Lung (tissue), 12 donors: ENCODE data around the gene ANKRD55. TPM values are rescaled to one million over a fixed set of nuclear protein-coding genes. Genes with fewer than 3 reads are reported as not detected.
"Not testable (repeated sequence)": the region's sequence is repeated elsewhere in the genome, so short reads cannot be mapped to it uniquely, and the experiment has no call there.

Experiments
- ATAC-seq: fragments of 200-7000 bp; cut with Tn5 transposase; one replicate; pipeline ENCODE4 v1.9.1; 2020; ENCODE audit warnings: moderate number of reproducible peaks; ENCODE audit not compliant: insufficient read depth, low FRiP score
- DNase-seq, 3 donors: peaks; one replicate each; pipeline ENCODE4 v3.0.0-alpha.2; 2013 to 2017
- H3K27ac ChIP-seq, 2 donors: one replicate each; pipeline ENCODE4 v1.5.1; 2013; ENCODE audit warnings: mild to moderate bottlenecking in 2 of 2, moderate library complexity in 2 of 2, control low read depth in 1 of 2, inconsistent platforms in 1 of 2, low read depth in 1 of 2, low read length in 1 of 2
- H3K27me3 ChIP-seq, 3 donors: one replicate each; pipeline ENCODE4 v1.5.1; 2013; ENCODE audit warnings: low read length in 2 of 3; ENCODE audit not compliant: control insufficient read depth in 3 of 3, insufficient read depth in 3 of 3
- H3K36me3 ChIP-seq, 4 donors: one replicate each; pipeline ENCODE4 v1.5.1; 2013; ENCODE audit warnings: low read length in 4 of 4, mild to moderate bottlenecking in 1 of 4, moderate library complexity in 1 of 4; ENCODE audit not compliant: control insufficient read depth in 4 of 4, insufficient read depth in 4 of 4
- H3K4me1 ChIP-seq, 5 donors: one replicate each; pipeline ENCODE4 v1.5.1; 2013; ENCODE audit warnings: low read length in 5 of 5, mild to moderate bottlenecking in 2 of 5, moderate library complexity in 1 of 5; ENCODE audit not compliant: control insufficient read depth in 5 of 5, insufficient read depth in 5 of 5
- H3K4me3 ChIP-seq: one replicate; pipeline ENCODE4 v1.5.1; 2013; ENCODE audit warnings: mild to moderate bottlenecking, control low read depth, moderate library complexity
- H3K9ac ChIP-seq, 2 donors: one replicate each; pipeline ENCODE4 v1.5.1; 2013; ENCODE audit warnings: low read length in 2 of 2, control low read depth in 1 of 2; ENCODE audit not compliant: insufficient read depth in 1 of 2
- H3K9me3 ChIP-seq, 4 donors: one replicate each; pipeline ENCODE4 v1.5.1; 2013; ENCODE audit warnings: low read length in 3 of 4, mild to moderate bottlenecking in 1 of 4, moderate library complexity in 1 of 4; ENCODE audit not compliant: control insufficient read depth in 4 of 4, insufficient read depth in 3 of 4
- WGBS, 2 donors: extraction: QIAGEN DNeasy Blood & Tissue Kit; methylation state at CpG; one replicate each; pipeline ENCODE4 v1.1.7; 2013; 5-methylcytosine and 5-hydroxymethylcytosine counted together
- polyA plus RNA-seq, 2 donors: library from polyadenylated mRNA; stranded (reverse); fragments of 200-250 nt; gene quantifications; one replicate each; pipeline ENCODE4 v1.2.1, GENCODE V29; 2013
- total RNA-seq, 2 donors: library from RNA; depleted of rRNA in 1 of 2; stranded (reverse); fragments of >200 nt in 1 of 2; gene quantifications; one replicate each; pipeline ENCODE4 v1.2.1, GENCODE V29; 2014 to 2021
- TF ChIP-seq, protein P1 (sequence below): IDR thresholded peaks from 2 replicates; pipeline ENCODE4 v1.5.1; 2012; ENCODE audit warnings: mild to moderate bottlenecking; ENCODE audit errors: control extremely low read depth, extremely low read depth
- donor health status: control.
- donor health status: control.
- donor health status: Bipolar disorder and iron deficiency.
- donor health status: healthy.
- donor health status: DM: yes; HTN: yes; CAD: no.

Gene ANKRD55
- total and polyA plus RNA-seq, 4 donors, result 0.06 to 0.50 (median 0.28) TPM

DNA sequence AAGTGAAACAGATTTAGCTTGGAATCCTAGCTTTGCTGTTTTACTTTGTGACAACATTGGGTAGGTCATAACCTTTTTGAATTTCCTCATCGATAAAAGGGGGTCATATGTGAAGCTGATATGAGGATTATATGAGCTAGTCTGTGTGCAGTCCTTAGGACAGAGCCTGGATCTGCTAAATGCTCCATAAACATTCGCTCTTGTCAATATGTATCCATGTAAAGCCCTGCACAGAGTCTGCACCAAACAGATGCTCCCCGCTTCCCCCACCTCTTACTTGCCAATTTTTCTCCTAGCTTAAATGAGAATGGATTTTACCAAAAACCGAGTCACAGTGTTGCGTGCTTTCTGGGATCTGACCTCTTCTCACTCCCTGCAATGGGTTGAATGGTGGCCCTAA, 5.4 kb downstream of the ANKRD55 start:
- no peak overlapping the region for H3K4me3 ChIP-seq
- TF ChIP-seq, protein P1, sequence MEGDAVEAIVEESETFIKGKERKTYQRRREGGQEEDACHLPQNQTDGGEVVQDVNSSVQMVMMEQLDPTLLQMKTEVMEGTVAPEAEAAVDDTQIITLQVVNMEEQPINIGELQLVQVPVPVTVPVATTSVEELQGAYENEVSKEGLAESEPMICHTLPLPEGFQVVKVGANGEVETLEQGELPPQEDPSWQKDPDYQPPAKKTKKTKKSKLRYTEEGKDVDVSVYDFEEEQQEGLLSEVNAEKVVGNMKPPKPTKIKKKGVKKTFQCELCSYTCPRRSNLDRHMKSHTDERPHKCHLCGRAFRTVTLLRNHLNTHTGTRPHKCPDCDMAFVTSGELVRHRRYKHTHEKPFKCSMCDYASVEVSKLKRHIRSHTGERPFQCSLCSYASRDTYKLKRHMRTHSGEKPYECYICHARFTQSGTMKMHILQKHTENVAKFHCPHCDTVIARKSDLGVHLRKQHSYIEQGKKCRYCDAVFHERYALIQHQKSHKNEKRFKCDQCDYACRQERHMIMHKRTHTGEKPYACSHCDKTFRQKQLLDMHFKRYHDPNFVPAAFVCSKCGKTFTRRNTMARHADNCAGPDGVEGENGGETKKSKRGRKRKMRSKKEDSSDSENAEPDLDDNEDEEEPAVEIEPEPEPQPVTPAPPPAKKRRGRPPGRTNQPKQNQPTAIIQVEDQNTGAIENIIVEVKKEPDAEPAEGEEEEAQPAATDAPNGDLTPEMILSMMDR, result no peak
- H3K9me3 ChIP-seq, result no peaks in the 10 kb centered on the region
- DNase-seq, result no peak
- H3K27ac ChIP-seq, result no peak overlapping the region
- H3K9ac ChIP-seq, result no peak overlapping the region
- H3K36me3 ChIP-seq, result no peaks in the 10 kb centered on the region
- H3K27me3 ChIP-seq, result no peaks in the 10 kb centered on the region
- WGBS, 2 donors, result 75 to 92% methylated on average over 5 of the region's 5 CpGs
- no peak for ATAC-seq
- H3K4me1 ChIP-seq, result no peaks in the 10 kb centered on the region

DNA sequence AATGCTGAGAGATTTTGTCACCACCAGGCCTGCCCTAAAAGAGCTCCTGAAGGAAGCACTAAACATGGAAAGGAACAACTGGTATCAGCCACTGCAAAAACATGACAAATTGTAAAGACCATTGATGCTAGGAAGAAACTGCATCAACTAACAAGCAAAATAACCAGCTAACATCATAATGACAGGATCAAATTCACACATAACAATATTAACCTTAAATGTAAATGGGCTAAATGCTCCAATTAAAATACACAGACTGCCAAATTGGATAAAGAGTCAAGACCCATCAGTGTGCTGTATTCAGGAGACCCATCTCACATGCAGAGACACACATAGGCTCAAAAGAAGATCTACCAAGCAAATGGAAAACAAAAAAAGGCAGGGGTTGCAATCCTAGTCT, 9.8 kb downstream of the ANKRD55 start:
- H3K4me1 ChIP-seq, H3K4me3 ChIP-seq, DNase-seq, H3K9ac ChIP-seq, H3K36me3 ChIP-seq, H3K27me3 ChIP-seq, ATAC-seq, H3K27ac ChIP-seq, H3K9me3 ChIP-seq: not testable (repeated sequence)

DNA sequence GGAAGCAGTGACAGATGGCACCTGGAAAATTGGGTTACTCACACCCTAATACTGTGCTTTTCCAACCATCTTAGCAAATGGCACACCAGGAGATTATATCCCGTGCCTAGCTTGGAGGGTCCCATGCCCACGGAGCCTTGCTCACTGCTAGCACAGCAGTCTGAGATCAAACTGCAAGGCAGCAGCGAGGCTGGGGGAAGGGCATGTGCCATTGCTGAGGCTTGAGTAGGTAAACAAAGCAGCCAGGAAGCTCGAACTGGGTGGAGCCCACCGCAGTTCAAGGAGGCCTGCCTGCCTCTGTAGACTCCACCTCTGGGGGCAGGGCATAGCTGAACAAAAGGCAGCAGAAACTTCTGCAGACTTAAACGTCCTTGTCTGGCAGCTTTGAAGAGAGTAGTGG, 11.5 kb downstream of the ANKRD55 start:
- WGBS, 2 donors, result 70 to 74% methylated on average over 6 of the region's 6 CpGs
- H3K9ac ChIP-seq, result not testable (repeated sequence)

DNA sequence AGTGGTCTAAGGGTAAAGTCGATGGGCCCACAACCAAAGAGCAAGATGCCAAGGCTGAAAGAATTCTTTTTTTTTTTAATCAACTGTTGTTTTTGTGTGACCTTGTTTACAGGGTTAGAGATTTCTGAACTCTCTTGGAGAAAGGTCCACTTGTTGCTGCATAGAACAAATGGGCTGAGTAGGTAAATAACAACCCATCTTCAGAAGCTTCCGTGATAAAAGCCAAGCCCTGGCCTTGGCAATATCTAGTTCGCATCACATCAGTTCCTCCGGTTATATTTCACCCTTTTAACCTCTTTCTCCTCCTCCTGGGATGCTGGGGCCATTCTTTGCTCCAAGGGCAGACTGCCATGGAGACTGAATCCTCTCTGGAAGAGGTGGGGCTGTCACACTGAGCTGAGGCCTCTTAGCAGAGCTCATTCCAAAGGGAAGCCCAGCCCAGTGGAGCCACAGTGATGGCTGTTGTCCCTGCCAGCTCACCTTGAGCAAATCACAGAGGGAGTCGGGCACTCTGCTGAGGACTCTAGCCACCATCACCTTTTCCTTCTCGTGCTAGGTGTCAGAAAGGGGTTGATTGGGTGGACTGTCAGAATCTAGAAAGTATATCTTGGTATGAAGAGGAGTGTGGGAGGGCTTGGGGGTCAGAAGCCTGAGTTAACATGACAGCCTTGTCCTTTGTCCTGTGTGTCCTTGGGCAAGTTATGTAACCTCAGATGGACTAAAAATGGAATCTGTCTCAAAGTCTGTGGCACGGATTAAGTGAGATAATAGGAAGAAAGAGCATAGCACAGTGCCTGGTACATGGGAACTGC, 17.9 kb downstream of the ANKRD55 start:
- TF ChIP-seq, protein P1, result no peak
- WGBS, 2 donors, result 92 to 95% methylated on average over 7 of the region's 7 CpGs
- Histone ChIP-seq H3K27me3 (no peaks in the 10 kb centered on the region), H3K4me3 (no peak overlapping the region), H3K9ac (no peak overlapping the region), H3K4me1 (peaks cover 0 to 4% (median 0%) of the 10 kb centered on the region in 5 donors), H3K27ac (no peak overlapping the region), H3K9me3 (peaks cover 0 to 7% (median 4%) of the 10 kb centered on the region in 4 donors), H3K36me3 (no peaks in the 10 kb centered on the region)
- ATAC-seq (no peak), DNase-seq (no peak)

More for the DNA sequence above, 11.5 kb downstream of the ANKRD55 start:
- H3K27me3 ChIP-seq, H3K4me1 ChIP-seq, H3K9me3 ChIP-seq, ATAC-seq, H3K27ac ChIP-seq, H3K4me3 ChIP-seq, DNase-seq, H3K36me3 ChIP-seq: not testable (repeated sequence)

DNA sequence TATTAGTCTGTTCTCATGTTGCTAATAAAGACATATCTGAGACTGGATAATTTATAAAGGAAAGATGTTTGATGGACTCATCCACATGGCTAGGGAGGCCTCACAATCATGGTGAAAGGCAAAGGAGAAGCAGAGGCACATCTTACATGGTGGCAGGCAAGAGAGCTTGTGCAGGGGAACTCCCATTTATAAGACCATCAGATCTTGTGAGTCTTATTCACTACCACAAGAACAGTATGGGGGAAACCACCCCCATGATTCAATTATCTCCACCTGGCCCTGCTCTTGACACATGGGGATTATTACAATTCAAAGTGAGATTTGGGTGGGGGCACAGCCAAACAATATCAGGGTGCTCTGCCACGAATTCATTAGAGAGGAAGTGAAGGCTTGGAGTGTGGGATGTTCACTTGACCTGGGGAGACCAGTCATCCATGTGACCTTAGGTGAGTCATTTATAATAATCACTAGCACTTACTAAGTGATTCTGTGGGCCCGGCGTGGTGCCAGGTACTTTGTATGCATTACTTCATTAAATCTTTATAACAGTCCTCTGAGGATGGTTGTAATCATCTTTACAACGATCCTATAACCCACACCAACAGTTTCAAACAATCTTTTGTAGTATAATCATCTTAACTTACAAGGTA, 19.1 kb downstream of the ANKRD55 start:
- not testable (repeated sequence) for H3K36me3 ChIP-seq, H3K4me3 ChIP-seq, ATAC-seq, H3K9me3 ChIP-seq, H3K27ac ChIP-seq, DNase-seq, H3K27me3 ChIP-seq, H3K4me1 ChIP-seq, H3K9ac ChIP-seq
- 89 to 96% methylated on average over 4 of the region's 4 CpGs for WGBS, 2 donors
